ENCODE data around the gene LYRM7.
A peak's percentile ranks its signal among the peaks of the same experiment; 100 is the strongest.
"Not testable (repeated sequence)": the region's sequence is repeated elsewhere in the genome, so short reads cannot be mapped to it uniquely, and the experiment has no call there.

Gene LYRM7

GRCh38 chr5:131182839-131183238 is 12.1 kb downstream of the LYRM7 start:
- DNase-seq, result no peak

GRCh38 chr5:131185523-131186104 is 14.9 kb downstream of the LYRM7 start:
- no peak for DNase-seq

GRCh38 chr5:131186561-131187256 is 16.0 kb downstream of the LYRM7 start:
- no peak for DNase-seq

DNA sequence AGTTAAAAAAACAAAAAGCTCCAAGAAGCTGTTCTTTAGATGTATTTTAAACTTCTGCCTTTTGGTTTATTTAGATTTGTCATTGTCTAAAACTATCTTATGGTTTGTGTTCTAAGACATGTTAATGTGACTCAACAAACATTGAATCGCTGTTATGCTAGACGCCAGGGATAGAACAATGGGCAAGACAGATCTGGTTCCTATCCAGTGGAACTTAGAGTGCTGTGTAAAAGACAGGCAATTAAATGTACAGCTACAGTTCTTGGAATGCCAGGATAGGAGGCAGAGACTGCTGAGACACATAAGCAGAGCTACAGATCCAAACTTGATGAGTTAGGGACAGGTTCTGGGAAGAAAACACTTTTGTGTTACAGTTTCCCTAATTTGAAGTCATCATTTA is 22.4 kb downstream of the LYRM7 start:
- no peak for DNase-seq

GRCh38 chr5:131193897-131194296 is 23.2 kb downstream of the LYRM7 start:
- DNase-seq, result not testable (repeated sequence)

DNA sequence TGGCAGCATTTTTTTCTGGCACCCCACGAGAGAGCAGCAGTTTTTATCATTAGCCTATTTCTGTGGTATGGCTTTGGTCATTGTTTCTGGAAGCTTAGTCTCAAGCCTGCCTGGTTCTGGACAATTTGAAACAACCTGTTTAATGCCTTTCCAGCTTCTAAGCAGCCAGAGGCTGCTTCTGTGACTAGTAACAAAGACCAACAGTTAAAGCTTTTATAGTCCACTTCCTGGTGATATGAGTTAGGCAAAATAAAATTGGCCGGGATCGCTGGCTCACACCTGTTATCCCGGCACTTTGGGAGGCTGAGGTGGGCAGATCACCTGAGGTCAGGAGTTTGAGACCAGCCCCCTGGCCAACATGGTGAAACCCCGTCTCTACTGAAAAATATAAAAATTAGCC is 24.0 kb downstream of the LYRM7 start:
- no peak for DNase-seq

GRCh38 chr5:131195696-131196095 is 25.0 kb downstream of the LYRM7 start:
- no peak for DNase-seq

GRCh38 chr5:131196331-131196730 is 25.6 kb downstream of the LYRM7 start:
- no peak for DNase-seq

DNA sequence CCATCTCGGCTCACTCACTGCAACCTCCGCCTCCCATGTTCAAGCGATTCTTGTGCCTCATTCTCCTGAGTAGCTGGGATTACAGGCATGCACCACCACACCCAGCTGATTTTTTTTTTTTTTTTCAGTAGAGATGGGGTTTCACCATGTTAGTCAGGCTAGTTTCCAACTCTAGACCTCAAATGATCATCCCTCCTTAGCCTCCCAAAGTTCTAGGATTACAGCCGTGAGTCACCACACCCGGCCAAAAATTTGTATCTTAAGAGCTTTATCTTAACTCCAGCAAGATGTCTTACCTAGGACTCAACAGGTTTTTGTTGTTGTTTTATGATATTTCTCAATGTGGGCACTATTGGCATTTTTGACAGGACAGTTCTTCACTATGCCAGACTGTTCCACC is 27.9 kb downstream of the LYRM7 start:
- DNase-seq, result no peak

DNA sequence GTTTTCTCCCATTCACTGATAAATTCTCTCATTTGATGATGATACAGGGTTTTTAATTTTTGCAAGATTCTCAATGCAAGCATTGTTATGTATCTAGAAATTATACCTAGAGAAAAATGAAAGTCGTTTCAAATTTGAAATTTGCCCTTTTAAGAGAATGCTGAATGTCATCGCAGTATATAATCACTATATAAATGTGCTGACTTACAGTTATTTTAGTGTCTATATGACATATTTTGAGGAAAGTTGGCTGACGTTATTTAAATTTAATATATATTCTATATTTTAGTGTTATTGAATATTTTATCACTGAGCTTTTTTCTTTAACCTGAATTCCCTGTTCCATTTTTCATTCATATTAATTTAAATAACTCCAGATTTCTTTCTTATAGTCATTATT is 29.8 kb downstream of the LYRM7 start:
- DNase-seq, result no peak

- no peak for DNase-seq
Observed at GRCh38 chr5:131204964-131205363, 34.2 kb downstream of the LYRM7 start.

- no peak for DNase-seq
Observed at GRCh38 chr5:131206061-131206460, 35.3 kb downstream of the LYRM7 start.

DNA sequence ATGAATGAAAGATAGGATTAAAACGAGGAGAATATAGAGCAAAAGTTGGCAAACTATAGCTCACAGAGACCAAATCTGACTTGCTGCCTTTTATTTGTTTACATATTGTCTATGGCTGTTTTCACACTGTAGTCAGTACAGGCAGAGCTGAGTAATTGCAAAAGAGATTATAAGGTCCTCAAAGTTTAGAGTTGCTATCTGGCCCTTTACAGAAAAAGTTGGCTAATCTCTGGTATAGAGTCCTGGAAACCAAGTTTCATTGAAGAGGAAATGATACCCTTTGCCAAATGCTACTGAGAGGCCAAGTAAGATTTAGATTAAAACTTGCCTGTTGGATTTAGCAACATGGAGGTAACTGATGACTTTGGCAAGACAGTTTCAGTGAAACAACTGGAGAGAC is 36.0 kb downstream of the LYRM7 start:
- DNase-seq, result no peak

DNA sequence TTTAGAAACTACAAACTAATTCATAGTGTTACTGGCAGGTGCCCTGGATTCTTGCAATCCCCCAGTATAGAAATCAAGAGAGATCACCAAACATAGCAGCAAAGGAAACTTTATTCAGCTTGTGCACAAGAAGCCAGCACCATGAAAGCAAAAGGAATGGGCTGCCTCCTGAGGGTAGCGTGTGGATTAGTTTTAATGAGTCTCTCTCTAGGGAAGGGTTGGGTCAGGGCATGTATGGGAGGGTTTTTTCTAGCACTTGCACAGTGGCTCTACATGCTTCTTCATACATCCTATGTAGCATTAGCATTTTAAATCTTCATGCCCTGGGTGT is 38.4 kb downstream of the LYRM7 start:
- no peak for DNase-seq

- peak; percentile 78 for DNase-seq
Observed at GRCh38 chr5:131209506-131210150, 38.9 kb downstream of the LYRM7 start.

- no peak for DNase-seq
Observed at GRCh38 chr5:131210151-131210510, 39.4 kb downstream of the LYRM7 start.

DNA sequence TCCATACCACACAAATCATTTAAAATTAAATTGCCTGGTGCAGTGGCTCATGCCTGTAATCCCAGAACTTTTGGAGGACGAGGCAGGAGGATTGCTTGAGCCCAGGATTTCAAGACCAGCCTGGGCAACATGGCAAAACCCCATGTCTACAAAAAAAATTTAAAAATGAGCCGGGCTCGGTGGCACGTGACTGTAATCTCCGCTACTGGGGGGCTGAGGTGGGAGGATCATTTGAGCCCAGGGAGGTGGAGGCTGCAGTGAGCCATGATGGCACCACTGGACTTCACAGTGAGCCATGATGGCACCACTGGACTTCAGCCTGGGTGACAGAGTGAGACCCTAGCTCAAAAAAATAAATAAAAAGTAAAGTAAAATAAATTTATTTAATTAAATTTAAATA is 40.9 kb downstream of the LYRM7 start:
- DNase-seq, result no peak

DNA sequence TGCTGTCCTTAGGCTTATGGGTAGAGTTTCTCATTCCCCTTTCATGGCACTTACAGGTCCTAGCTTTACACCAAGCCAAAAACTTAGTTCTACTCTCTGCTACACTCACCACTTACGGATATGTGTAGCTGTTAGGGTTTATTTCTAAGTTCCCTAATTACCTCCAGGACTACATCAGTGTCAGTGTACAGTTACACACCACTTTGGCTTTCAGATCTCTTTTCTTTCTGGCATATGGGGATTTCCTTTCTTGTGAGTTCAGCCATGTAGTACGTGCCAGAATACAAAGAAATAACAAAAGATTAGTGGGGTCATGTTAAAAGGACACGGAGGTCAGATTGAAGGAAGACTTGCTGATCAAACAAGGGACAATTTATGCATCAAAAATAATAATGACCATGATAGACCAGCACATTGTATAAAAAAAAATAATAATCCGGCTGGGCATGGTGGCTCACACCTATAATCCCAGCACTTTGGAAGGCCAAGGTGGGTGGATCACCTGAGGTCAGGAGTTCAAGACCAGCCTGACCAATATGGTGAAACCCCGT is 41.8 kb downstream of the LYRM7 start:
- no peak for DNase-seq

GRCh38 chr5:131214609-131215227 is 44.0 kb downstream of the LYRM7 start:
- DNase-seq, result no peak

DNA sequence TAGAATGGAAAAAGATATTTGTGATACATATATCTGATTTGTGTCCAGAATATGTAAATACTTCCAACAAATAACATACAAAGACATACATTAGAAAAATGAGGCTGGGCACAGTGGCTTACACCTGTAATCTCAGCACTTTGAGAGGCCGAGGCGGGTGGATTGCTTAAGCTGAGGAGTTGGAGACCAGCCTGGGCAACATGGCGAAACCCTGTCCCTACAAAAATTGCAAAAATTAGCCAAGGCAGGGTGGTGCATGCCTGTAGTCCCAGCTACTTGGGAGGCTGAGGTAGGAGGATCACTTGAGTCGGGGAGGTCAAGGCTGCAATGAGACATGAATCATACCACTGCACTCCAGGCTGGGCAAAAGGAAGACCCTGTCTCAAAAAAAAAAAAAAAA is 47.0 kb downstream of the LYRM7 start:
- DNase-seq, result no peak

DNA sequence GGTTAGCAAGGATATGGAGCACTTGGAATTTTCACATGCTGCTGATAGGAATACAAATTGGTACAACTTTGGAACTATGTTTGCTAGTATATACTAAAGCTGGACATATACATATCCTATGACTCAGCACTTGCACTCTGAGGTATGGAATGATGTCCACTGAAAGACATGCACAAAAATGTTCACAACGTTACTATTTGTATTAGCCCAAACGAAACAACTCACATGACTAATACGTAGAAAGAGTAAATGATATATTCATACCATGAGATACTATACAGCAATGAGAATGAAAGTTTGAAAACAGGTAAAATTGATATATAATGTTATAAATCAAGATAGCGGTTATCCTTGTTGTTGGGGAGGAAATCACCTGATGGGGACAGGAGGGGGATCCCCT is 47.6 kb downstream of the LYRM7 start:
- DNase-seq, result no peak

GRCh38 chr5:131220566-131220965 is 49.8 kb downstream of the LYRM7 start:
- DNase-seq, result no peak

DNA sequence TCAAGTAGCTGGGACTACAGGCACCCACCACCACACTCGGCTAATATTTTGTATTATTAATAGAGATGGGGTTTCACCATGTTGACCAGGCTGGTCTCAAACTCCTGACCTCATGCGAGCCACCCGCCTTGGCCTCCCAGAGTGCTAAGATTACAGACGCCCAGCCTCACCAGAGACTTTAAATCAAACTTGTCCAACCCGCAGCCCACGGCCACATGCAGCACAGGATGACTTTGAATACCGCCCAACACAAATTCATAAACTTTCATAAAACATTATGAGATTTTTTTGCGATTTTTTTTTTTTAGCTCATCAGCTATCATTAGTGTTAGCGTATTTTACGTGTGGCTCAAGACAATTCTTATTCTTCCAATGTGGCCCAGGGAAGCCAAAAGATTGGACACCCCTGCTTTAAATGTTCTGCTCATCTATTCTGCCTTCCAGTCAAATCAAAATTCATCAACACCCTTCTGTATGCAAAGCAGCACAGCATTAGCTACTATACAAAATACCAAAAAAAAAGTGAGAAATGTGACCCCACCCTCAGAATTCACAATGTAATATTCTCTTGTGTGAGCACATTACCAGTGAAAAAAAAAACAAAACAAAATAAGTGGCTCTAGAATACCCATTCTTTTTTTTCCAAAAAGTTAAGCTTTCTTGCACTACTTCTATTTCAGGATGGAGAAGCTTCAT is 50.4 kb downstream of the LYRM7 start:
- no peak for DNase-seq

All from NCI-H2171 treated with DMSO at 0.1 percent for 48 hours (cell line).